Muscle of leg (tissue), 11 donors: ENCODE data around the gene CHN1. TPM values are rescaled to one million over a fixed set of nuclear protein-coding genes. Genes with fewer than 3 reads are reported as not detected.

Experiments used
- DNase-seq: peaks from one replicate; pipeline ENCODE4 v3.0.0; 2013
- H3K27ac ChIP-seq: one replicate; pipeline ENCODE4 v1.5.1; 2013; ENCODE audit warnings: mild to moderate bottlenecking, low read length, control low read depth
- H3K27me3 ChIP-seq: one replicate; pipeline ENCODE4 v1.6.1; 2013; ENCODE audit warnings: low read length; ENCODE audit not compliant: control insufficient read depth, insufficient read depth
- H3K36me3 ChIP-seq: one replicate; pipeline ENCODE4 v1.6.1; 2013; ENCODE audit warnings: low read length; ENCODE audit not compliant: control insufficient read depth, insufficient read depth
- H3K4me1 ChIP-seq: one replicate; pipeline ENCODE4 v1.6.1; 2013; ENCODE audit warnings: low read length; ENCODE audit not compliant: control insufficient read depth, insufficient read depth
- H3K4me3 ChIP-seq: one replicate; pipeline ENCODE4 v1.5.1; 2013; ENCODE audit warnings: low read length, control low read depth
- H3K9me3 ChIP-seq: replicated peaks from 2 replicates; pipeline ENCODE4 v1.6.1; 2013; ENCODE audit warnings: low read depth, low read length; ENCODE audit not compliant: control insufficient read depth
- WGBS: methylation state at CpG from one replicate; pipeline ENCODE4 v1.1.5; 2013; ENCODE audit warnings: missing lambda C conversion rate; ENCODE audit not compliant: insufficient coverage; 5-methylcytosine and 5-hydroxymethylcytosine counted together
- polyA plus RNA-seq, 8 donors: library from polyadenylated mRNA; unstranded; fragments of 120-200 nt; gene quantifications; one replicate each; pipeline versions ENCODE4 v1.2.1 to v1.2.3, GENCODE V29; 2013; ENCODE audit warnings: inconsistent platforms in 1 of 8, low replicate concordance in 1 of 8; ENCODE audit not compliant: insufficient read length in 8 of 8, insufficient read depth in 1 of 8
- total RNA-seq: library from RNA; stranded (reverse); fragments of 120-200 nt; gene quantifications from one replicate; pipeline ENCODE4 v1.2.4, GENCODE V29; 2013

CHN1 gene
- total and polyA plus RNA-seq, 9 donors, result 10.9 to 19.5 (median 12.2) TPM

DNA sequence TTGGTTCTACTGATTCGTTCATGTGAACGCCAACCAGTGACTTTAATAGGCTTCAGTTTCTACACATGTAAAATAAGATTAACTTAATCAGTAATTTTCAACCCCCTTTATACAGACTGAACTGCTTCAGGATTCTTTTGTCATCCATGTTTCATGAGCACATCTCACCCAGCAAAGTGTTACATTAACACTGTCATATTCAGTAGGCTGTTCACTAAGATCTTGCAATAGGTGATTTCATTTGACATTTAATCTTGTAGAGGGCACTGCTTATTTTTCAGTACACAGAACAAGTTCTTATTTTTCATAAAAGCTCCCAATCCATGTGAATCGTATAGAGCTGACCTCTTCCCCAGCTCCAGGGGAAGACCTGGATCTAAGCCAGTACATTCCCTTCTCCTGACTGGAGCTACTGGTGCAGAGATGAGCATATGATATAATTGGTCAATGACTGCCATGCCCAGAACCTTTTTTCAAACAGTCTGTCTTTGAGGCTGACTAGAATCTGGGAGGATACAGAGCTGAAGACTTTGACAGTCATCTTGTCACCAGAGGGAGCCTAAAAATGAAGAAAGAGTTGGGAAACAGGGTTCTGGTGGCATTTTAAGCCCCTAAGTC lies 168.7 kb downstream of the CHN1 start:
- H3K4me3 ChIP-seq, result no peak overlapping the region
- H3K27me3 ChIP-seq, result no peaks in the 10 kb centered on the region
- 60% methylated on average over 1 of the region's 3 CpGs for WGBS
- H3K9me3 ChIP-seq, result no peaks in the 10 kb centered on the region
- peaks cover 6% of the 10 kb centered on the region for H3K4me1 ChIP-seq
- no peaks in the 10 kb centered on the region for H3K36me3 ChIP-seq
- peak; percentile 34 for DNase-seq
- no peak overlapping the region for H3K27ac ChIP-seq

DNA sequence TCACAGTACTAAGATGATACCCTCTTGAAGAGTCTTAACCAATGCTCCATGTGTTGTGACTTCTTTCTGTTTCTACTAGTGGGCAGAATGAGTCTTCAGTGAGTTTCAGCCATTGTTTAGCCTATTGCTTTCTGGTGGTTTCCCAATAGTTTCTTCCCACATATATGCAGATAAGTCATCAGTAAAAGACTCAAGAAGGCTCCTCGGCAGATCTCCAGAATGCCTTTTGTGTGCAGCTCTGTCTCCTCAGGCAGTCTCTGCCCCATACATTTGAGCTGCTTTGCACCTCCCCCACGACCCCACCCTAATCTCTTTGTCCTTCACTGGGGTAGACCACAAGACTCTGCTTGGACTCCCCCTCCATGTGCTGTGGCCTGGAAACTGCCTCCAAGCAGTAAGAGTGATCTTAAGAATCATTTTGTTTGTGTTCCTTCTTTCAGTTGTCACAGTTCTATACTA lies 169.4 kb downstream of the CHN1 start:
- no peak overlapping the region for H3K4me3 ChIP-seq
- no peak for DNase-seq
- no peaks in the 10 kb centered on the region for H3K27me3 ChIP-seq
- H3K4me1 ChIP-seq, result peaks cover 4% of the 10 kb centered on the region
- no peak overlapping the region for H3K27ac ChIP-seq
- no peaks in the 10 kb centered on the region for H3K9me3 ChIP-seq
- WGBS, result 55% methylated on average over 2 of the region's 2 CpGs
- no peaks in the 10 kb centered on the region for H3K36me3 ChIP-seq

DNA sequence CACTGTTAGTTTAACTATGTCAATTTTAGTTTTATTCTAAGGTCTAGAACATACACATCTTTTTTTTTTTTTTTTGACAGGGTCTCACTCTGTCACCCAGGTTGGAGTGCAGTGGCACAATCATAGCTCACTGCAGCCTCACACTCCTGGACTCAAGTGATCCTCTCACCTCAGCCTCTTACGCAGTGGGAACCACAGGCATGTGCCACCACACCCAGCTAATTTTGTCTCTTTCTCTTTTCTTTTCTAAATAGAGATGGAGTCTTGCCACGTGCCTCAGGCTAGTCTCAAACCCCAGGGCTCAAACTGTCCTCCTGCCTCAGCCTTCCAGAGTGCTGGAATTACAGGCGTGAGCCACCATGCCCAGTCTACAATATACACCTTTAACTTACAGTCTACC lies 171.4 kb downstream of the CHN1 start:
- Histone ChIP-seq H3K27ac (no peak overlapping the region), H3K9me3 (no peaks in the 10 kb centered on the region), H3K36me3 (no peaks in the 10 kb centered on the region), H3K4me3 (no peak overlapping the region), H3K4me1 (peaks cover 2% of the 10 kb centered on the region), H3K27me3 (no peaks in the 10 kb centered on the region)
- no peak for DNase-seq
- WGBS, result 97% methylated on average over 3 of the region's 3 CpGs

DNA sequence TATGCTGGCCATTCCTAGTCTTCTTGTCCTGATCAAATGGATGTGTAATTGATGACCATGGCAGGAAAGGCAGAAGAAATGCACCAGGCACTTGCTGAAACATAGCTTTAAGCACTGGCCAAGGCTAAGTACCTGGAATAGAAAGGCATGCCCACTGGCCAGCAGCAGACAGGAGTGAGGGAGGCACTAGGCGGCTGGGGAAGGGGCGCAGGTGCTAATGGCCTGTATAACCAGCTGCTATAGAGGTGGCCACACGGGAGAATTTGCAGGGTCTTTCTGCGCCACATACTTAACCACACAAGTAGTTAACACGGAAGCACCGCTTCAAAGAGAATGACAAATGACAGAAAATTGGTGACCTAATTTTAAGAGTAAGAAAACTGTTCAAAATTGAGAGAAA lies 174.6 kb downstream of the CHN1 start:
- no peaks in the 10 kb centered on the region for H3K9me3 ChIP-seq
- DNase-seq, result no peak
- 88% methylated on average over 3 of the region's 6 CpGs for WGBS
- no peak overlapping the region for H3K27ac ChIP-seq
- H3K36me3 ChIP-seq, result no peaks in the 10 kb centered on the region
- peaks cover 3% of the 10 kb centered on the region for H3K4me1 ChIP-seq
- no peaks in the 10 kb centered on the region for H3K27me3 ChIP-seq
- H3K4me3 ChIP-seq, result no peak overlapping the region

DNA sequence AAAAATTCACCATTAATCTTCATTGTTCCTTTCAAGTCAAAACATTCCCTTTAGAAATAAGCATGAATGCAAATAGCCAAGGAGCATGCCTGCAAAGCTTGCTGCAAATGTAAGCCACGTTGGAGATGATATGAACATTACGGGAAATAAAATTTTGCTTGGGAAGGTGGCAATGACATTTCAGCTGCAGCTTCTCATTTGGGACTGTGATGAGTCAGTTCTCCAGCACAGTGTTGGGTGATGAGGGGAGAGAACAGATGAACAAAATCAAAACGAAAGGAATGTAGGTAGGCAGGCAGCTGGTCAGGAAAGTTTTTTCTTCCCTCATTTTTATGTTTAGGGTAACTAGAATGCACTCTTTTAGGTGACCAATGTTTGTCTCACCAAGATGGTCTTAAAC lies 175.6 kb downstream of the CHN1 start:
- Histone ChIP-seq H3K27ac (no peak overlapping the region), H3K36me3 (no peaks in the 10 kb centered on the region), H3K4me1 (peaks cover 3% of the 10 kb centered on the region), H3K9me3 (no peaks in the 10 kb centered on the region), H3K27me3 (no peaks in the 10 kb centered on the region), H3K4me3 (no peak overlapping the region)
- no peak for DNase-seq
- 69% methylated on average over 2 of the region's 3 CpGs for WGBS

GRCh38 chr2:174827371-174828369 lies 177.5 kb downstream of the CHN1 start:
- H3K27me3 ChIP-seq, result no peaks in the 10 kb centered on the region
- no peaks in the 10 kb centered on the region for H3K9me3 ChIP-seq
- H3K27ac ChIP-seq, result peak overlapping the region; percentile 57
- H3K4me3 ChIP-seq, result no peak overlapping the region
- H3K4me1 ChIP-seq, result peaks cover 5% of the 10 kb centered on the region
- no peak for DNase-seq
- H3K36me3 ChIP-seq, result peaks cover under 1% of the 10 kb centered on the region
- WGBS, result 52% methylated on average over 8 of the region's 9 CpGs

GRCh38 chr2:174826051-174826450 lies 179.1 kb downstream of the CHN1 start:
- peaks cover 2% of the 10 kb centered on the region for H3K36me3 ChIP-seq
- H3K27me3 ChIP-seq, result no peaks in the 10 kb centered on the region
- no peak for DNase-seq
- H3K27ac ChIP-seq, result no peak overlapping the region
- peaks cover 5% of the 10 kb centered on the region for H3K4me1 ChIP-seq
- H3K9me3 ChIP-seq, result no peaks in the 10 kb centered on the region
- no CpG with 5 or more reads among the region's 2 CpGs for WGBS
- no peak overlapping the region for H3K4me3 ChIP-seq

- Histone ChIP-seq H3K9me3 (no peaks in the 10 kb centered on the region), H3K36me3 (peaks cover 5% of the 10 kb centered on the region), H3K27ac (no peak overlapping the region), H3K4me3 (no peak overlapping the region), H3K4me1 (peaks cover 5% of the 10 kb centered on the region), H3K27me3 (no peaks in the 10 kb centered on the region)
- no peak for DNase-seq
These were observed 181.1 kb downstream of the CHN1 start for GRCh38 chr2:174824068-174824467.

DNA sequence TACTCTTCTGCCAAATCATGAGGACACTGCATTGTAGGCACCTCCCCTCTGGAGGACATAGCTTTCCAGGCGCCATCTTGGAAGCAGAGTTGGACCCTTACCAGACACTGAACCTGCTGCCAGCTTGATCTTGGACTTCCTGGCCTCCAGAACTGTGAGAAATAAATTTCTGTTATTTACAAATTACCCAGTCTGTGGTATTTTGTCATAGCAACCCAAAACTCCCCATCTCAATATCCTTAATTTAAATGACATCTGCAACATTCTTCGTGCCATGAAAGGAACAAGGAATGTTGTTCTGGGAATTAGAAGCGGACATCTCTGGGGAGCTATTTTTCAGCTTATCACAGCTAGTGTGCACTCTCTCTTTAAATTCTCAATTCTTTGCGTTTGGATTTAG lies 183.6 kb downstream of the CHN1 start:
- peaks cover 5% of the 10 kb centered on the region for H3K36me3 ChIP-seq
- no peak for DNase-seq
- H3K4me1 ChIP-seq, result peaks cover 3% of the 10 kb centered on the region
- WGBS, result 100% methylated on average over 1 of the region's 4 CpGs
- H3K4me3 ChIP-seq, result no peak overlapping the region
- no peaks in the 10 kb centered on the region for H3K27me3 ChIP-seq
- no peaks in the 10 kb centered on the region for H3K9me3 ChIP-seq
- no peak overlapping the region for H3K27ac ChIP-seq

DNA sequence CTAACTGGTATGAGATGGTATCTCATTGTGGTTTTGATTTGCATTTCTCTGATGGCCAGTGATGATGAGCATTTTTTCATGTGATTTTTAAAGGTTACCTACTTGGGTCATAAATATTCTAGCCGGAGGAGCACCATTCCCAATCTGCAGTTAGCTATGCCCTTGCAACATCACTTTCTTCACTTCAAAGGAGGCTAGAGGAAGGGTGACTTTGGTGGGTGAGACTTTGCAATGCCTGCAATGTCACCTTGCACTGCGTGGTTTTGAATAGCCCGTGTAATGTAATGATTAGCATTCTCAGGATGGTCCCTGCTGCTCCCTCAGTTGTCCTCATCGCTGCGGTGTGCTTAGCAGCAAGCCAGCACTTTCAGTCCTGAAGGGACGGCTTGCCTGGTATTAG lies 184.8 kb downstream of the CHN1 start:
- WGBS, result 89% methylated on average over 5 of the region's 6 CpGs
- H3K27ac ChIP-seq, result no peak overlapping the region
- DNase-seq, result no peak
- H3K36me3 ChIP-seq, result peaks cover 5% of the 10 kb centered on the region
- peaks cover 3% of the 10 kb centered on the region for H3K4me1 ChIP-seq
- no peaks in the 10 kb centered on the region for H3K9me3 ChIP-seq
- H3K27me3 ChIP-seq, result no peaks in the 10 kb centered on the region
- H3K4me3 ChIP-seq, result no peak overlapping the region
